ENCODE data around the gene PYHIN1.

PYHIN1 gene

DNA sequence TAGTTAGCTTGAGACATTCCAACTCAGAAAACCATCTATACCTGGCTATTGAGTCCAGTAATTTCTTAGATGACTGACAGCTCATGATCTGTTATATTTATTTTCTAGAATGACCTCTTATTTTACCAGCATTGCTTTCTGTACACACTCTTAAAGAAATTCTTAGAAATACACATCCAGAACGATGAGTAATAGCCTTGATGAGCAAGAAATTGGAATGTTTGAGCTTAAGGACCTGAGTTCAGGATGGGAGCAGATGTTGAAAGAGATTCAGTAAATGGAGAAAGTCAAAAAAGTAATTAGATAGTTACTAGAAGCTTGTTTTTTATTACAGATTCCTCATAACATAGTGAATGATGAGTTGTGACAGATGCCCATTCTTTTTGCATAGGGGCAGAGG, 11.7 kb downstream of the PYHIN1 start:
- H3K4me1 ChIP-seq = no peaks in the 10 kb centered on the region
- H3K9me3 ChIP-seq = no peaks in the 10 kb centered on the region
- H3K4me3 ChIP-seq (ENCODE audit: low read depth, low read length) = no peak overlapping the region
- H3K36me3 ChIP-seq = no peaks in the 10 kb centered on the region
- TF ChIP-seq, protein P1, sequence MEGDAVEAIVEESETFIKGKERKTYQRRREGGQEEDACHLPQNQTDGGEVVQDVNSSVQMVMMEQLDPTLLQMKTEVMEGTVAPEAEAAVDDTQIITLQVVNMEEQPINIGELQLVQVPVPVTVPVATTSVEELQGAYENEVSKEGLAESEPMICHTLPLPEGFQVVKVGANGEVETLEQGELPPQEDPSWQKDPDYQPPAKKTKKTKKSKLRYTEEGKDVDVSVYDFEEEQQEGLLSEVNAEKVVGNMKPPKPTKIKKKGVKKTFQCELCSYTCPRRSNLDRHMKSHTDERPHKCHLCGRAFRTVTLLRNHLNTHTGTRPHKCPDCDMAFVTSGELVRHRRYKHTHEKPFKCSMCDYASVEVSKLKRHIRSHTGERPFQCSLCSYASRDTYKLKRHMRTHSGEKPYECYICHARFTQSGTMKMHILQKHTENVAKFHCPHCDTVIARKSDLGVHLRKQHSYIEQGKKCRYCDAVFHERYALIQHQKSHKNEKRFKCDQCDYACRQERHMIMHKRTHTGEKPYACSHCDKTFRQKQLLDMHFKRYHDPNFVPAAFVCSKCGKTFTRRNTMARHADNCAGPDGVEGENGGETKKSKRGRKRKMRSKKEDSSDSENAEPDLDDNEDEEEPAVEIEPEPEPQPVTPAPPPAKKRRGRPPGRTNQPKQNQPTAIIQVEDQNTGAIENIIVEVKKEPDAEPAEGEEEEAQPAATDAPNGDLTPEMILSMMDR (IDR thresholded peaks at IDR 0.05; ENCODE audit: low read depth, low read length) = no peak
- H3K27me3 ChIP-seq = no peaks in the 10 kb centered on the region
- DNase-seq = no peak

DNA sequence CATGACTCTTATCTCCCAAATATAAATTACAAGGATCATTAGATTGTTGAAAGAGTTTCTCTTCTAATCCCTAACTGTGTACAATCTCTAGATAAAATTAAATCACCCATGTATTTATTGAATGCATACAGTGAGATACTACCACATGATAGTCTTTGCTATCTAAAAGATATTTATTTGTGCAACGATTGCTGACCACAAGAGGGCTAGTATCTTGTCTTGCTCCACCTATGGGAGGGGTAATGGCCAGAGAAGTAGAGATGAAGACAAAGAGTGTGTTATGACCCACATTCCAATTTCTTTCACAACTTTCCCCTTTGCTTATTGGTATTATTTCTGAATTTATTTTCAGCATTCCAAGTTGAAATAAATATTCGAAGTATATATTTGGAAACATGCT, 13.7 kb downstream of the PYHIN1 start:
- no peaks in the 10 kb centered on the region for H3K27me3 ChIP-seq
- H3K36me3 ChIP-seq = no peaks in the 10 kb centered on the region
- no peaks in the 10 kb centered on the region for H3K9me3 ChIP-seq
- no peaks in the 10 kb centered on the region for H3K4me1 ChIP-seq
- H3K4me3 ChIP-seq (ENCODE audit: low read depth, low read length) = no peak overlapping the region
- TF ChIP-seq, protein P1 (IDR thresholded peaks at IDR 0.05; ENCODE audit: low read depth, low read length) = no peak
- no peak for DNase-seq

DNA sequence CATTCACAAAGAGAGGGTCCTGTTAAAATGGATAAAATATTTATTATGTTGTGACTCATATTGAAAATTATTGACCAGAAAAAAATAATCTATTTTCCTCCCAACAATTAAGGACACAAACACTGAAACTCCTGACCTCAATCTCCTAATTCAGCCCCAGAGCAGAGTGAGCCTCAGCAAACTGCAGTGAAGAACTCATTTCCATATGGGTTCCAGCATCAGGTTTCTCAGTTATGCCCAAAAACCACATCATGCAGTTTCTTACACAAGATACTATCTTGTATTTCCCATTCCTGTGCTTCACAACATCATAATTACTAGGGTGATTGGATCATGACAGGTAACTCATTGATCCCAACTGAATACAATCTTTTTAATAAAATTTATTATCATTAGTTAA, 15.4 kb downstream of the PYHIN1 start:
- TF ChIP-seq, protein P1 (IDR thresholded peaks at IDR 0.05; ENCODE audit: low read depth, low read length) = no peak
- Histone ChIP-seq H3K4me3 (ENCODE audit: low read depth, low read length) (no peak overlapping the region), H3K36me3 (no peaks in the 10 kb centered on the region), H3K4me1 (no peaks in the 10 kb centered on the region), H3K27me3 (no peaks in the 10 kb centered on the region), H3K9me3 (no peaks in the 10 kb centered on the region)
- DNase-seq = no peak

DNA sequence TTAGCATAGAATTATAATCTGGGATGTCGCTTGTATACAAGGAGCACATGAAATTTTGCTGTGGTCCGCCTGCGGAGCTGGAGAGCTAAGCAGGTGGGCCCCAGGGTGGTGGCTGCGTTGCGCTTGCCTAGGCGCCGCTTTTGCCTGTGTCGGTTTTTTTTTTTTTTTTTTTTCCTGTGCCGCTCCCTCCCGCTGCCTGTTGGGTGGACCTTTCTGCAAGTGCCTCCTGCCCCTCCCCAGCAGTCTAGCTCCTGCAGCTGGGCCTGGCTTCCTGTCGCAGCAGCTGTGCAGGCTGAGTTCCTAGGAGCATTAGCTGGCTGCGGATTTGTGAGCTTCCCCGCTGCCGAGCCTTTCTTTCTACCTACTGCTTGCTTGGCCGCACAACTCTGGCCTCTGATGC, 20.6 kb downstream of the PYHIN1 start:
- Histone ChIP-seq H3K27me3 (no peaks in the 10 kb centered on the region), H3K9me3 (no peaks in the 10 kb centered on the region), H3K4me3 (ENCODE audit: low read depth, low read length) (no peak overlapping the region), H3K36me3 (no peaks in the 10 kb centered on the region), H3K4me1 (no peaks in the 10 kb centered on the region)
- no peak for DNase-seq
- TF ChIP-seq, protein P1 (IDR thresholded peaks at IDR 0.05; ENCODE audit: low read depth, low read length) = no peak

DNA sequence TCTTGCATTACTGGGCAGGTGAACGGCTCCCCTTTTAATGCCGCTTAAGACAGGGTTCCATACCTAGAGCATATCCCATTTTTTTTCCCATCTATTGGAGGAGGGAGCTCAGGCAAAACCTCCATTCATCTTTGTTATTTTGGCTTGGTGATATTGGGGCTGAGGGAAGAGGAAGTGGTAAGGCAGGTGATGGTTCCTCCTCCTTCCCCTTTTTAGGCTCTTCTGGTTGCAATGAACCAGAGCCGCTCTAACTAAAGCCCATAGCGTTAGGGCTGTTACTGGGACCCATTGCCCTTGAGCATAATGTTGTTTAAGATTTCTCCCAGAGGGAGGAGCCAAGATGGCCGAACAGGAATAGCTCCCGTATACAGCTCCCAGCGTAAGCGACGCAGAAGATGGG, 21.1 kb downstream of the PYHIN1 start:
- H3K4me3 ChIP-seq (ENCODE audit: low read depth, low read length) = no peak overlapping the region
- DNase-seq = no peak
- H3K36me3 ChIP-seq = no peaks in the 10 kb centered on the region
- TF ChIP-seq, protein P1 (IDR thresholded peaks at IDR 0.05; ENCODE audit: low read depth, low read length) = no peak
- H3K9me3 ChIP-seq = no peaks in the 10 kb centered on the region
- H3K27me3 ChIP-seq = no peaks in the 10 kb centered on the region
- H3K4me1 ChIP-seq = no peaks in the 10 kb centered on the region

DNA sequence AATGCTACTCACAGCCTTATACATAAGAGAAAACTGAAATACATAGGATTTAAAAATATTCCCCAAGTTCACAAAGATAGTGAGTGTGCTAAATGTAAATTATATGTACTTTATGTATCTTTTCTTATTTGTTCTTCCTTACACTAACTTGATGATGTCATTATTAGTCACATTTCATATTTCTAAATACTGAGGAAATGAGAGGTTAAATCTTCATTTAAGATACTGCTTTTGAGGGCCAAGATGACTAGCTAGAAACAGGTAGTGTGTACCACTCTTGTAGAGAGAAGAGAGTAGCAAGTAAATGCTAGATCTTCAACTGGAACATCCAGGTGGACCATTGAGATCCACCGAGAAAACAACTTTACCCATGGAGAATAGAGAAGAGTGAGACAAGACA, 29.8 kb downstream of the PYHIN1 start:
- Histone ChIP-seq H3K36me3 (no peaks in the 10 kb centered on the region), H3K4me1 (no peaks in the 10 kb centered on the region), H3K4me3 (ENCODE audit: low read depth, low read length) (no peak overlapping the region), H3K27me3 (no peaks in the 10 kb centered on the region), H3K9me3 (no peaks in the 10 kb centered on the region)
- TF ChIP-seq, protein P1 (IDR thresholded peaks at IDR 0.05; ENCODE audit: low read depth, low read length) = no peak
- no peak for DNase-seq
